Bronchial epithelial cell (primary cell): Measurements from ENCODE around the gene ZNF587. TPM values are rescaled to one million over a fixed set of nuclear protein-coding genes. Genes with fewer than 3 reads are reported as not detected.
"Not testable (repeated sequence)": the region's sequence is repeated elsewhere in the genome, so short reads cannot be mapped to it uniquely, and the experiment has no call there.

Experiments used
- DNase-seq: peaks from one replicate; pipeline ENCODE4 v3.0.0-alpha.2; 2010; ENCODE audit warnings: low read depth
- FAIRE-seq: peaks from 2 replicates; lab custom pipeline; 2011; peaks lifted over from hg19 to GRCh38; lab: Jason Lieb, UNC
- H3K27me3 ChIP-seq: 2 replicates; pipeline ENCODE4 v1.5.1; 2011; ENCODE audit warnings: low read length; ENCODE audit not compliant: control insufficient read depth, insufficient read depth
- H3K36me3 ChIP-seq: 2 replicates; pipeline ENCODE4 v1.5.1; 2011; ENCODE audit warnings: low read length; ENCODE audit not compliant: control insufficient read depth, insufficient read depth
- H3K4me3 ChIP-seq: 2 replicates; pipeline ENCODE4 v1.5.1; 2011; ENCODE audit warnings: mild to moderate bottlenecking, low read depth, low read length, control low read depth
- total RNA-seq: library from RNA; depleted of rRNA; stranded (reverse); fragments of >200 nt; gene quantifications from 2 replicates; pipeline ENCODE4 v1.2.1, GENCODE V29; 2014
- TF ChIP-seq, protein P1 (sequence below): IDR thresholded peaks from 2 replicates; pipeline ENCODE4 v1.5.1; 2011; ENCODE audit warnings: mild to moderate bottlenecking, moderate library complexity, low read length, control low read depth, inconsistent platforms; ENCODE audit not compliant: insufficient read depth, severe bottlenecking

The ZNF587 gene
- 11.8 and 19.5 TPM in 2 replicates for total RNA-seq

DNA sequence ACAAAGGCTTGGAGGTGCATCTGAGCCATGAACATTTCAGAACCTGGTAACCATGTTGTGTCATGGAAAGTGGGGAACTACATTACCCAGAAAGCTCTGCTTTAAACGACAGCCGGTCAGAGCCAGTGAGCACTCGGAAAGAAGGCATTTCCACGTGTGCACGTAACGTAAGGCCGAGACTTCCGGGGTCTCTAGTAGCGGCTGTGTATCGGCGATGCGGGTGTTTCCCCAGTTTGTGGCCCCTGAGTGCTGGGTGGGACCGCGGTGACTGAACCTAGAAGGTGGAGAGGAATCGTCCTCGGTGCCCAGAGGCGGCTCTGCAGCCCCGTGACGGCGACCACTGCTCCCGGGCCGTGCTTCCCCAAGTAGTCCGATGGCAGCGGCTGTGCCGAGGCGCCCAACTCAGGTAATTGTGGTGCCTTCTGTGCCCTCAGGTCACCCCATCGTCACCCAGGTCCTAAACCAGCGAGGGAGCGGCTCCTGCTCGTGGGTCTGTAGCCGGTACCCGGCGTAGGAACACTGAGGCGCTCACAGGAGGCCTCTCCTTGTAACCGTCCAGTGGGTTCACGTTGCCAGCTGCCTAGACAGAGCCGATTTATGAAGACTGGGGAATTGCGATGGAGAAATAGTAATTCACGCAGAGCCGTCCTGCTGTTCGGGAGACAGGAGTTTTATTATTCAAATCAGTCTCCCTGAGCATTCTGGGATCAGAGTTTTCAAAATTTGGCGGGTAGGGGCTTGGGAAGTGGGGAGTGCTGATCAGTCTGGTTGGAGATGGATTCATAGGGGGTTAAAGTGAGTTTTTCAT is at the start of gene ZNF587:
Gene ZNF587, plus strand, starts transcription at position 194 of the 808 bp plus-strand sequence. Its CDS starts 180 bp downstream, at position 374.
- peak within 1 kb of the TSS; percentile 62 for H3K4me3 ChIP-seq
- H3K27me3 ChIP-seq, H3K36me3 ChIP-seq: not testable (repeated sequence)
- FAIRE-seq (peak; percentile 50), DNase-seq (peak; percentile 86)

DNA sequence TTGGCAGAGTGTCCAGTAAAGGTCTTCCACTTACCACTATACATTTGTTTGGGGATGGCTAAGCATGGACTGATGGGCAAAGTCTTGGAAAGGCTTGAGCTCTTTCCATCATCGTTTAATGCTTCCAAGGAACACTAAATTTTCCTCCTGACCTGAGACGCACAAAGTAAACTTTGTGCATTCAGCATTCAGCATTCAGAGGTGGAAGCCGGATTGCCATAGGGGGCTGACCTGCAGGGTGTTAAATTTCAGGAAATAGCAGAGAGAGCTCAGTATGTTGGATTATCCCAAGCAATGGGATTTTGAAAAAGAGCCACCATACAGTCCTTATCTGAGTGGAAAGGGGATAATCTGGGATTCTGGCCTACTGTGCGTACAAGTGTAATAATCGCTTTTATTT is 49.0 kb upstream of the ZNF587 start:
- Histone ChIP-seq H3K4me3 (no peak overlapping the region), H3K36me3 (peaks cover 2% of the 10 kb centered on the region), H3K27me3 (no peaks in the 10 kb centered on the region)
- no peak for FAIRE-seq
- TF ChIP-seq, protein P1, sequence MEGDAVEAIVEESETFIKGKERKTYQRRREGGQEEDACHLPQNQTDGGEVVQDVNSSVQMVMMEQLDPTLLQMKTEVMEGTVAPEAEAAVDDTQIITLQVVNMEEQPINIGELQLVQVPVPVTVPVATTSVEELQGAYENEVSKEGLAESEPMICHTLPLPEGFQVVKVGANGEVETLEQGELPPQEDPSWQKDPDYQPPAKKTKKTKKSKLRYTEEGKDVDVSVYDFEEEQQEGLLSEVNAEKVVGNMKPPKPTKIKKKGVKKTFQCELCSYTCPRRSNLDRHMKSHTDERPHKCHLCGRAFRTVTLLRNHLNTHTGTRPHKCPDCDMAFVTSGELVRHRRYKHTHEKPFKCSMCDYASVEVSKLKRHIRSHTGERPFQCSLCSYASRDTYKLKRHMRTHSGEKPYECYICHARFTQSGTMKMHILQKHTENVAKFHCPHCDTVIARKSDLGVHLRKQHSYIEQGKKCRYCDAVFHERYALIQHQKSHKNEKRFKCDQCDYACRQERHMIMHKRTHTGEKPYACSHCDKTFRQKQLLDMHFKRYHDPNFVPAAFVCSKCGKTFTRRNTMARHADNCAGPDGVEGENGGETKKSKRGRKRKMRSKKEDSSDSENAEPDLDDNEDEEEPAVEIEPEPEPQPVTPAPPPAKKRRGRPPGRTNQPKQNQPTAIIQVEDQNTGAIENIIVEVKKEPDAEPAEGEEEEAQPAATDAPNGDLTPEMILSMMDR, result no peak
- DNase-seq, result no peak

DNA sequence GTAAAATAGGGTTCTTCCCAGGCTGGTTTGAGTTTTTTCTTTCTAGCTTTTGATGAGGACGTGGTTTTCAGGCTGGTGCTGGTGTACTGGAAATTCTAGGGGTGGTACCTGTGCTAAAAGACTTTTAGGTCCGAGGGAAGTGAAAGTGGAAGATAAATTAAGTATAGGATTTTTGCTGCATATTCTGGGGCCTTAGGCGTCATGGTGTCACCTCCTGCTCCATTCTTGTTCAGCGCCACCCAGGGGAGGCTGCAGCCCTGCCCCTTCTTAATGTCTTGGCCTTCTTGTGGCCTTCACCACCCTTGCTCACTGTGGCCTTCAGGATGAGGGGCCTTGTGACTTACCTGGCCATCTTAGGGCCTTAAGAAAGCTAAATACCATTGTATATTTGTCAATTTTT is 47.4 kb upstream of the ZNF587 start:
- TF ChIP-seq, protein P1, result peak; percentile 1
- no peak for FAIRE-seq

DNA sequence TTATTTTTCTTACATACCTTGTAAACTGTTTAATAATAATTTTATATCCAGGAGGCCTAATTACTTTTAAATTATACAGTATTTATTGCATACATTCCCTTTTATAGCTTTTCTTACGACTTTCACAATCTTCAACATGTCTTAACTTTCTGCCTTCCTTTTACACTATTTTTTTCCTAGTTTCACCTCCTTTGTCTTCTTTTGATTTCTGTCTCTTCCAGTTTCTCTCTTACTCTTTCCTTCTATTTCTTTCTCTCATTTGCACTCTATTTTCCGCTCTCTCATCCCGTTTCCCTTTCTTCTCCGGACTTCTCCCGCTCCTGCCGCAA is 46.4 kb upstream of the ZNF587 start:
- Histone ChIP-seq H3K36me3 (no peaks in the 10 kb centered on the region), H3K27me3 (no peaks in the 10 kb centered on the region), H3K4me3 (peak overlapping the region; percentile 40)
- DNase-seq, result no peak
- TF ChIP-seq, protein P1, result no peak
- no peak for FAIRE-seq

More for the DNA sequence above, 47.4 kb upstream of the ZNF587 start:
- Histone ChIP-seq H3K27me3 (no peaks in the 10 kb centered on the region), H3K4me3 (no peak overlapping the region), H3K36me3 (no peaks in the 10 kb centered on the region)
- no peak for DNase-seq

DNA sequence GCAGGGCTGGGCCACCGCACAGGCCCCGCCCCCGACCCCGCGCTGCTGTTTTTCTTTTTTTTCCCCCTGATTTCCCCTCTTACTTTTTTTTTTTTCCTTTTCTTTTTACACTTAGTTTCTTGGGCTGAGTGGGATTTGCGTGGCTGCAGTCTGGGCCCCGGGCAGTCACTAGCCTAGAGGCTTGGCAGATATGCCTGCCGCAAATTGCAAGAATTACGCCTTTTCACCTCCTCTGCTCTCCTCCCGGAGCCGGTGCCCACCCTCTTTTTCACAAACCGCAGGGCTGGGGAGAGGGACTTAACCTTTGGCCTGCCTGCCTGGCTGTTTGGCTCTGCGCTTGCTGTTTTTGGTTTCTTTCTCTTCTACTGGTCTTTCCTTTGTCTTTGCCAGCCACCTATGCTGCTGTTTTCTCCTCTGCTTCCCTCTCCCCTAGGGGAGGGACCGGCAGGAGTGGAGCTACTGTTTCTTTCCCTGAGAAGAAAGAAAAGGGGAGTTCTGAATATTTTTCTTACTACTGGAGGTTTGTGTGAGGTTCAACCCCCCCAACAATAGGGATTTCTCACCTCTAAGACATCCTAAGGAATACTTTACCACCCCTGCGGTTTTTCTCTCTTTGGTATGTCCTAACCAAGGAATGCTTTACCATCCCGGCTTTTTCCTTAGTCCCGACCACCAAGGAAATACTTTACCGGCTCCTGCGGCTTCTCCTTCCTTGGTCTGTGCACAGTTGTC is 45.9 kb upstream of the ZNF587 start:
- Histone ChIP-seq H3K36me3 (peaks cover 2% of the 10 kb centered on the region), H3K4me3 (peak overlapping the region; percentile 40), H3K27me3 (no peaks in the 10 kb centered on the region)
- FAIRE-seq, result no peak
- TF ChIP-seq, protein P1, result no peak
- peak; percentile 62 for DNase-seq

DNA sequence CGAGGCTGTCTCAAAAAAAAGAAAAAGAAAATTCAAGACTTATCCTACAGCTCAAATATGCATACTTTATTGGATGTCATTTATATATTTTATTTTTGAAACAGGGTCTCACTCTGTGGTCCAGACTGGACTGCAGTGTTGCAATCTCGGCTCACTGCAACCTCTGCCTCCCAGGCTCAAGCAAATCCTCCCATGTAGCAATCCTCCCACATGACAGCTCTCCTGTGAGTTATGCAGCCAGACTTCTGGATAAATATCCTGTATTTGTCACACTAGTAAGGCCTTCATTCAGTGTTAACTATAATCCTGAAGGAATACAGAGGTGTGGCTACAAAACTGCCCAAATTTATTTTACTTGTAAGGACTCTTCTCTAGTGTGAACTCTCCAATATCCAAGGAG is 42.1 kb upstream of the ZNF587 start:
- peaks cover 6% of the 10 kb centered on the region for H3K36me3 ChIP-seq
- peak; percentile 34 for DNase-seq
- no peak for FAIRE-seq
- no peaks in the 10 kb centered on the region for H3K27me3 ChIP-seq
- TF ChIP-seq, protein P1, result no peak
- H3K4me3 ChIP-seq, result no peak overlapping the region

DNA sequence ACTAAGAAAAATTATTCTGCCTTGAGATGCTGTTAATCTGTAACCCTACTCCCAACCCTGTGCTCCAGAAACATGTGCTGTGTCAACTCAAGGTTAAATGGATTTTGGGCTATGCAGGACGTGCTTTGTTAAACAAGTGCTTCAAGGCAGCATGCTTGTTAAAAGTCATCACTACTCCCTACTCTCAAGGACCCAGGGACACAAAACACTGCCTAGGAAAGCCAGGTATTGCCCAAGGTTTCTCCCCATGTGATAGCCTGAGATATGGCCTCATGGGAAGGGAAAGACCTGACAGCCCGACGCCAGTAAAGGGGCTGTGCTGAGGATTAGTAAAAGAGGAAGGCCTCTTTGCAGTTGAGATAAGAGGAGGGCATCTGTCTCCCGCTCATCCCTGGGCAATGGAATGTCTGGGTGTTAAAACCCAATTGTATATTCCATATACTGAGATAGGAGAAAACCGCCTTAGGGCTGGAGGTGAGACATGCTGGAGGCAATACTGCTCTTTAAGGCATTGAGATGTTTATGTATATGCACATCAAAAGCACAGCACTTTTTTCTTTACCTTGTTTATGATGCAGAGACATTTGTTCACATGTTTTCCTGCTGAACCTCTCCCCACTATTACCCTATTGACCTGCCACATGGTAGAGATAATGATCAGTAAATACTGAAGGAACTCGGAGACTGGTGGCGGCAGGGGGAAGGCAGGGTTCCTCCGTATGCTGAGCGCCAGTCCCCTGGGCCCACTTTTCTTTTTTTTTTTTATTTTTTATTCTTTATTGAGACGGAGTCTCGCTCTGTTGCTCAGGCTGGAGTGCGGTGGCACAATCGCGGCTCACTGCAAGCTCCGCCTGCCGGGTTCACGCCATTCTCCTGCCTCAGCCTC is 39.0 kb upstream of the ZNF587 start:
- H3K27me3 ChIP-seq, FAIRE-seq, H3K4me3 ChIP-seq, H3K36me3 ChIP-seq, DNase-seq: not testable (repeated sequence)
